CD4-positive, alpha-beta T cell (primary cell): Measurements from ENCODE around the gene WDR35. TPM values are rescaled to one million over a fixed set of nuclear protein-coding genes. Genes with fewer than 3 reads are reported as not detected.

Experiments
- ATAC-seq: fragments of 200-7000 bp; cut with Tn5 transposase; one replicate; pipeline ENCODE4 v1.10.0; 2022; ENCODE audit warnings: mild to moderate bottlenecking; ENCODE audit not compliant: poor library complexity
- CTCF ChIA-PET: fragments of 350-600 bp; sonication (Branson Sonifier 250); formaldehyde crosslinking; loops from one replicate; lab custom pipeline; 2021; ENCODE audit warnings: antibody characterized with exemption, inconsistent platforms; lab: Charles Lee
- POLR2A ChIA-PET: fragments of 350-600 bp; sonication (Branson Sonifier 250); formaldehyde crosslinking; loops from one replicate; lab custom pipeline; 2021; ENCODE audit warnings: antibody characterized with exemption, inconsistent platforms; lab: Charles Lee
- DNase-seq, 14 experiments: peaks; one replicate each; pipeline ENCODE4 v3.0.0-alpha.2; 2013 to 2020; ENCODE audit warnings: mixed read lengths in 2 of 14
- H3K27ac ChIP-seq, 2 donors: one replicate each; pipeline versions ENCODE4 v1.5.1 to v1.7.0; 2013; ENCODE audit warnings: low read length in 2 of 2, low read depth in 1 of 2, mild to moderate bottlenecking in 1 of 2
- H3K27me3 ChIP-seq, 2 experiments: 1 replicate in 1 of 2; 2 replicates in 1 of 2; pipeline versions ENCODE4 v1.6.1 to v1.7.0; 2013; ENCODE audit warnings: low read length in 2 of 2, control low read depth in 1 of 2, mild to moderate bottlenecking in 1 of 2, moderate library complexity in 1 of 2; ENCODE audit not compliant: insufficient read depth in 2 of 2, control insufficient read depth in 1 of 2
- H3K36me3 ChIP-seq: one replicate; pipeline ENCODE4 v1.6.1; 2013; ENCODE audit warnings: low read length, control low read depth; ENCODE audit not compliant: insufficient read depth
- H3K4me1 ChIP-seq: one replicate; pipeline ENCODE4 v1.6.1; 2013; ENCODE audit warnings: low read length, control low read depth; ENCODE audit not compliant: insufficient read depth
- H3K4me3 ChIP-seq: one replicate; pipeline ENCODE4 v1.5.1; 2013; ENCODE audit warnings: mild to moderate bottlenecking, low read length, moderate library complexity
- H3K9me3 ChIP-seq, 2 experiments: 1 replicate in 1 of 2; 2 replicates in 1 of 2; pipeline versions ENCODE4 v1.6.1 to v1.7.0; 2013; ENCODE audit warnings: low read length in 2 of 2, mild to moderate bottlenecking in 2 of 2, control low read depth in 1 of 2, moderate library complexity in 1 of 2; ENCODE audit not compliant: control insufficient read depth in 1 of 2, insufficient read depth in 1 of 2
- H3K27ac Mint-ChIP-seq: one replicate; pipeline ENCODE4 v1.8.0; 2020; ENCODE audit warnings: mixed read lengths
- H3K27me3 Mint-ChIP-seq: one replicate; pipeline ENCODE4 v1.8.0; 2021; ENCODE audit warnings: mixed read lengths
- H3K36me3 Mint-ChIP-seq: one replicate; pipeline ENCODE4 v1.8.0; 2021; ENCODE audit warnings: low read depth, mixed read lengths
- H3K4me1 Mint-ChIP-seq: one replicate; pipeline ENCODE4 v1.8.0; 2021; ENCODE audit warnings: low read depth, mixed read lengths
- H3K4me3 Mint-ChIP-seq: one replicate; pipeline ENCODE4 v1.8.0; 2020; ENCODE audit warnings: mild to moderate bottlenecking, mixed read lengths
- H3K9me3 Mint-ChIP-seq: one replicate; pipeline ENCODE4 v1.8.0; 2020; ENCODE audit warnings: mixed read lengths
- CTCF ChIP-seq: fragments of 200-600 bp; IDR thresholded peaks from one replicate; pipeline ENCODE4 v1.8.0; 2022; ENCODE audit warnings: antibody characterized with exemption, mild to moderate bottlenecking
- intact Hi-C, 2 experiments: fragments of 100-400 bp; cut with DNase I in 1 of 2; cut with micrococcal nuclease in 1 of 2; formaldehyde crosslinking; loops; one replicate each; pipeline versions ENCODE4 v1.15.1 to v1.9.0; 2023 to 2025; cut with DNase I, micrococcal nuclease
- total RNA-seq, 174 experiments: library from RNA in 2 of 174; stranded (reverse) in 2 of 174; gene quantifications; one replicate each; pipeline ENCODE4 v1.2.3 and lab custom pipeline; 2021 to 2026

Gene WDR35
- total RNA-seq, 2 experiments from 2014 or later = 2.8 to 3.2 TPM

- Histone ChIP-seq H3K36me3 (no peaks in the 10 kb centered on the region), H3K4me1 (peaks cover 14% of the 10 kb centered on the region), H3K27ac (no peak overlapping the region), H3K9me3 (peaks cover 0 to 4% of the 10 kb centered on the region in 2 experiments), H3K4me3 (no peak overlapping the region), H3K27me3 (peaks cover 12 to 20% of the 10 kb centered on the region in 2 experiments)
- ChIA-PET POLR2A (no interaction called here), CTCF (interaction anchor here (0.8 to 1.5 kb wide), 12 partner anchors 19 to 635 kb away, joined by 3 to 5 read pairs (median 4); partner anchors contain the start of gene HS1BP3)
- Mint-ChIP-seq H3K27me3 (peaks cover 34% of the 10 kb centered on the region), H3K27ac (no peak overlapping the region), H3K4me3 (no peak overlapping the region), H3K9me3 (peaks cover 2% of the 10 kb centered on the region), H3K36me3 (peaks cover 6% of the 10 kb centered on the region), H3K4me1 (peaks cover 14% of the 10 kb centered on the region)
- peak; percentile 72 for TF ChIP-seq CTCF
- DNase-seq = peak in 4 of 14 experiments; percentile 23 to 65 (median 48)
- intact Hi-C loops = loop anchor here (1.0 kb wide), 1 partner anchor 83 kb away; no protein-coding TSS in a partner anchor
- peak; percentile 44 for ATAC-seq
Observed at GRCh38 chr2:20015482-20016083, 25.7 kb upstream of the WDR35 start.

- H3K36me3 ChIP-seq = no peaks in the 10 kb centered on the region
- peaks cover 0 to 4% of the 10 kb centered on the region in 2 experiments for H3K9me3 ChIP-seq
- no peak for ATAC-seq
- Mint-ChIP-seq H3K4me3 (peak overlapping the region; percentile 25), H3K4me1 (peaks cover 14% of the 10 kb centered on the region), H3K36me3 (no peaks in the 10 kb centered on the region), H3K27ac (no peak overlapping the region), H3K9me3 (no peaks in the 10 kb centered on the region), H3K27me3 (peaks cover 57% of the 10 kb centered on the region)
- H3K27me3 ChIP-seq = peaks cover 12 to 28% of the 10 kb centered on the region in 2 experiments
- H3K4me1 ChIP-seq = peaks cover 14% of the 10 kb centered on the region
- H3K27ac ChIP-seq = no peak overlapping the region
- intact Hi-C loops = no loop called here
- POLR2A ChIA-PET = interaction anchor here (0.6 kb wide), 1 partner anchor 39 kb away, joined by 3 read pairs; no protein-coding TSS in a partner anchor
- H3K4me3 ChIP-seq = peak overlapping the region; percentile 32
- CTCF ChIA-PET = no interaction called here
- peak in 2 of 14 experiments; percentile 3 to 6 for DNase-seq
- no peak for TF ChIP-seq CTCF
Observed at GRCh38 chr2:20013126-20013849, 23.4 kb upstream of the WDR35 start.

- H3K27ac Mint-ChIP-seq = no peak within 1 kb of the TSS
- Histone ChIP-seq H3K36me3 (no peaks in the 10 kb centered on the region), H3K4me1 (peaks cover 14% of the 10 kb centered on the region), H3K27me3 (peaks cover 12 to 28% of the 10 kb centered on the region in 2 experiments), H3K4me3 (peak within 1 kb of the TSS; percentile 32), H3K27ac (no peak within 1 kb of the TSS), H3K9me3 (peaks cover 0 to 4% of the 10 kb centered on the region in 2 experiments)
- ChIA-PET CTCF (interaction anchor here (1.2 kb wide), 1 partner anchor 55 kb away, joined by 3 read pairs; no protein-coding TSS in a partner anchor), POLR2A (no interaction called here)
- intact Hi-C loops = no loop called here
- peaks cover 14% of the 10 kb centered on the region for H3K4me1 Mint-ChIP-seq
- H3K4me3 Mint-ChIP-seq = peak within 1 kb of the TSS; percentile 83
- peak; percentile 37 for ATAC-seq
- peak in 5 of 14 experiments; percentile 2 to 29 (median 14) for DNase-seq
- H3K9me3 Mint-ChIP-seq = no peaks in the 10 kb centered on the region
- H3K27me3 Mint-ChIP-seq = peaks cover 64% of the 10 kb centered on the region
- no peaks in the 10 kb centered on the region for H3K36me3 Mint-ChIP-seq
- TF ChIP-seq CTCF = no peak
Observed at GRCh38 chr2:20012282-20013125, 22.6 kb upstream of the WDR35 start, which contains the start of gene MATN3. TSS of gene MATN3 (minus strand) at chr2:20012668. CDS start at chr2:20012631, 37 bp downstream.
